ENCODE data around the gene SUCLG2. TPM values are rescaled to one million over a fixed set of nuclear protein-coding genes. Genes with fewer than 3 reads are reported as not detected.

Gene SUCLG2
- total RNA-seq, 1 donor from 2014 or later, result 63.6 TPM

GRCh38 chr3:67605377-67605776 is 49.0 kb downstream of the SUCLG2 start:
- TF ChIP-seq, protein P1, sequence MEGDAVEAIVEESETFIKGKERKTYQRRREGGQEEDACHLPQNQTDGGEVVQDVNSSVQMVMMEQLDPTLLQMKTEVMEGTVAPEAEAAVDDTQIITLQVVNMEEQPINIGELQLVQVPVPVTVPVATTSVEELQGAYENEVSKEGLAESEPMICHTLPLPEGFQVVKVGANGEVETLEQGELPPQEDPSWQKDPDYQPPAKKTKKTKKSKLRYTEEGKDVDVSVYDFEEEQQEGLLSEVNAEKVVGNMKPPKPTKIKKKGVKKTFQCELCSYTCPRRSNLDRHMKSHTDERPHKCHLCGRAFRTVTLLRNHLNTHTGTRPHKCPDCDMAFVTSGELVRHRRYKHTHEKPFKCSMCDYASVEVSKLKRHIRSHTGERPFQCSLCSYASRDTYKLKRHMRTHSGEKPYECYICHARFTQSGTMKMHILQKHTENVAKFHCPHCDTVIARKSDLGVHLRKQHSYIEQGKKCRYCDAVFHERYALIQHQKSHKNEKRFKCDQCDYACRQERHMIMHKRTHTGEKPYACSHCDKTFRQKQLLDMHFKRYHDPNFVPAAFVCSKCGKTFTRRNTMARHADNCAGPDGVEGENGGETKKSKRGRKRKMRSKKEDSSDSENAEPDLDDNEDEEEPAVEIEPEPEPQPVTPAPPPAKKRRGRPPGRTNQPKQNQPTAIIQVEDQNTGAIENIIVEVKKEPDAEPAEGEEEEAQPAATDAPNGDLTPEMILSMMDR (IDR thresholded peaks at IDR 0.05), result no peak
- TF ChIP-seq EZH2 (IDR thresholded peaks at IDR 0.05) (no peak), EZH2phosphoT487 (IDR thresholded peaks at IDR 0.05) (no peak)
- Mint-ChIP-seq H3K9me3 (peaks cover 2% of the 10 kb centered on the region), H3K4me1 (peaks cover 10% of the 10 kb centered on the region), H3K27ac (no peak overlapping the region), H3K27me3 (ENCODE audit: insufficient read depth, low read depth) (no peaks in the 10 kb centered on the region), H3K36me3 (peaks cover 30% of the 10 kb centered on the region), H3K4me3 (no peak overlapping the region)
- Histone ChIP-seq H3K9me3 (ENCODE audit: low read depth) (no peaks in the 10 kb centered on the region), H3K79me2 (ENCODE audit: low read depth) (peaks cover 8% of the 10 kb centered on the region), H4K20me1 (ENCODE audit: low read depth) (no peaks in the 10 kb centered on the region), H3K4me3 (no peak overlapping the region), H3K27ac (no peak overlapping the region), H3K27me3 (no peaks in the 10 kb centered on the region), H3K4me2 (no peak overlapping the region), H3K4me1 (peaks cover 6% of the 10 kb centered on the region), H2AFZ (replicated peaks) (no peak overlapping the region), H3K36me3 (no peaks in the 10 kb centered on the region), H3F3A (ENCODE audit: low read depth) (no peaks in the 10 kb centered on the region), H3K9ac (no peak overlapping the region)
- no peak for DNase-seq (ENCODE audit: low spot score)

GRCh38 chr3:67602816-67603215 is 51.6 kb downstream of the SUCLG2 start:
- TF ChIP-seq, protein P1 (IDR thresholded peaks at IDR 0.05), result no peak
- no peak for TF ChIP-seq EZH2 (IDR thresholded peaks at IDR 0.05)
- TF ChIP-seq EZH2phosphoT487 (IDR thresholded peaks at IDR 0.05), result no peak
- no peaks in the 10 kb centered on the region for H4K20me1 ChIP-seq (ENCODE audit: low read depth)
- no peak overlapping the region for H2AFZ ChIP-seq (replicated peaks)
- no peak overlapping the region for H3K4me2 ChIP-seq
- no peaks in the 10 kb centered on the region for H3F3A ChIP-seq (ENCODE audit: low read depth)
- no peak for DNase-seq (ENCODE audit: low spot score)
- Mint-ChIP-seq H3K27ac (no peak overlapping the region), H3K36me3 (peaks cover 21% of the 10 kb centered on the region), H3K27me3 (ENCODE audit: insufficient read depth, low read depth) (no peaks in the 10 kb centered on the region), H3K4me3 (no peak overlapping the region), H3K4me1 (peaks cover 10% of the 10 kb centered on the region), H3K9me3 (no peaks in the 10 kb centered on the region)
- no peaks in the 10 kb centered on the region for H3K36me3 ChIP-seq
- H3K9ac ChIP-seq, result no peak overlapping the region
- H3K27me3 ChIP-seq, result no peaks in the 10 kb centered on the region
- H3K4me3 ChIP-seq, result no peak overlapping the region
- no peak overlapping the region for H3K27ac ChIP-seq
- peaks cover 8% of the 10 kb centered on the region for H3K79me2 ChIP-seq (ENCODE audit: low read depth)
- H3K4me1 ChIP-seq, result peaks cover 6% of the 10 kb centered on the region
- no peaks in the 10 kb centered on the region for H3K9me3 ChIP-seq (ENCODE audit: low read depth)

DNA sequence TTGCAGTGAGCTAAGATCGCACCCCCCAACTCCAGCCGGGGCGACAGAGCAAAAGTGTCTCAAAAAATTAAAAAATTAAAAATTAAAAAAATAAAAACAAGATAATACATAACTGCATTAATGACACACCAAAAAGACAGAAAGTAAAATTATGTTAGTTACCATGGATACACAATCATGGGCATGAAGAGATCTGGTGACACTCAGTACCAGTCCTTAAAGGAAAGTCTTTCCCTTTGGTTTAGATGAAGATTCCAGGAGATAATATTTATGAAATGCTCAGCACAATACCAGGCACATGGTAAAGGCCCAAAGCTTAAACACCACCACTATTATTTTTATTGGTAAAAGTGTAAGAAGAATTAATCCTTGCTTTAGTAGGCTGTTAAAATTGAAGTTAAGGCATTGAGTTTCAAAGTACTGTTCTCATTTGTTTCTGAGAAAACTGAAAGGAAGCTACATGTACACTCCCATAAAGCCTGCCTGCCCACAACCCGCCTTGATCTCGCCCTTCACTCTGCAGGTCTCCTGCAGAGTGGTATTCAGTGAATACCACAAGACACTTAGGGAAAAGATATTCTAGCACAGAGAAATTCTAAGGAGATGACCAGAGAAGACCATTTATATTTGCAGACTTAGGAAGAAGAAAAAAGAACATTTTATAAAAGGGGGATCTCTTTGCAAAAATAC is 52.3 kb downstream of the SUCLG2 start:
- Histone ChIP-seq H2AFZ (replicated peaks) (no peak overlapping the region), H3K27me3 (no peaks in the 10 kb centered on the region), H3K27ac (no peak overlapping the region), H3K4me2 (no peak overlapping the region), H4K20me1 (ENCODE audit: low read depth) (no peaks in the 10 kb centered on the region), H3K9ac (no peak overlapping the region), H3K4me3 (no peak overlapping the region), H3K36me3 (no peaks in the 10 kb centered on the region), H3F3A (ENCODE audit: low read depth) (no peaks in the 10 kb centered on the region), H3K79me2 (ENCODE audit: low read depth) (peaks cover 8% of the 10 kb centered on the region), H3K4me1 (peaks cover 6% of the 10 kb centered on the region), H3K9me3 (ENCODE audit: low read depth) (no peaks in the 10 kb centered on the region)
- peaks cover 21% of the 10 kb centered on the region for H3K36me3 Mint-ChIP-seq
- H3K27me3 Mint-ChIP-seq (ENCODE audit: insufficient read depth, low read depth), result no peaks in the 10 kb centered on the region
- no peak overlapping the region for H3K4me3 Mint-ChIP-seq
- no peak overlapping the region for H3K27ac Mint-ChIP-seq
- no peaks in the 10 kb centered on the region for H3K9me3 Mint-ChIP-seq
- DNase-seq (ENCODE audit: low spot score), result no peak
- no peak for TF ChIP-seq EZH2phosphoT487 (IDR thresholded peaks at IDR 0.05)
- TF ChIP-seq, protein P1 (IDR thresholded peaks at IDR 0.05), result no peak
- no peak for TF ChIP-seq EZH2 (IDR thresholded peaks at IDR 0.05)
- H3K4me1 Mint-ChIP-seq, result peaks cover 10% of the 10 kb centered on the region
